ENCODE data around the gene SDF4.

Gene SDF4

GRCh38 chr1:1240822-1241587 is 9.2 kb upstream of the SDF4 start:
- H3K4me3 ChIP-seq (ENCODE audit: low read length): no peak overlapping the region
- TF ChIP-seq ZNF274 (IDR thresholded peaks at IDR 0.05; ENCODE audit: low read depth, low read length): no peak

- H3K4me3 ChIP-seq (ENCODE audit: low read length): no peak overlapping the region
- no peak for TF ChIP-seq ZNF274 (IDR thresholded peaks at IDR 0.05; ENCODE audit: low read depth, low read length)
Measured at GRCh38 chr1:1240348-1240732, 8.5 kb upstream of the SDF4 start.

GRCh38 chr1:1239614-1240347 is 8.0 kb upstream of the SDF4 start:
- H3K4me3 ChIP-seq (ENCODE audit: low read length): no peak overlapping the region
- TF ChIP-seq ZNF274 (IDR thresholded peaks at IDR 0.05; ENCODE audit: low read depth, low read length): no peak

GRCh38 chr1:1239227-1239613 is 7.4 kb upstream of the SDF4 start:
- TF ChIP-seq ZNF274 (IDR thresholded peaks at IDR 0.05; ENCODE audit: low read depth, low read length): no peak
- no peak overlapping the region for H3K4me3 ChIP-seq (ENCODE audit: low read length)

- H3K4me3 ChIP-seq (ENCODE audit: low read length): no peak overlapping the region
- TF ChIP-seq ZNF274 (IDR thresholded peaks at IDR 0.05; ENCODE audit: low read depth, low read length): no peak
Measured at GRCh38 chr1:1238702-1239178, 6.9 kb upstream of the SDF4 start.

- no peak overlapping the region for H3K4me3 ChIP-seq (ENCODE audit: low read length)
- no peak for TF ChIP-seq ZNF274 (IDR thresholded peaks at IDR 0.05; ENCODE audit: low read depth, low read length)
Measured at GRCh38 chr1:1237874-1238701, 6.3 kb upstream of the SDF4 start.

- no peak for TF ChIP-seq ZNF274 (IDR thresholded peaks at IDR 0.05; ENCODE audit: low read depth, low read length)
- H3K4me3 ChIP-seq (ENCODE audit: low read length): no peak overlapping the region
Measured at GRCh38 chr1:1236945-1237873, 5.4 kb upstream of the SDF4 start.

GRCh38 chr1:1236176-1236763 is 4.5 kb upstream of the SDF4 start:
- TF ChIP-seq ZNF274 (IDR thresholded peaks at IDR 0.05; ENCODE audit: low read depth, low read length): no peak
- H3K4me3 ChIP-seq (ENCODE audit: low read length): no peak overlapping the region

GRCh38 chr1:1235016-1235744 is 3.4 kb upstream of the SDF4 start:
- TF ChIP-seq ZNF274 (IDR thresholded peaks at IDR 0.05; ENCODE audit: low read depth, low read length): no peak
- H3K4me3 ChIP-seq (ENCODE audit: low read length): no peak overlapping the region

- no peak overlapping the region for H3K4me3 ChIP-seq (ENCODE audit: low read length)
- no peak for TF ChIP-seq ZNF274 (IDR thresholded peaks at IDR 0.05; ENCODE audit: low read depth, low read length)
Measured at GRCh38 chr1:1234180-1234808, 2.5 kb upstream of the SDF4 start.

GRCh38 chr1:1233567-1233892 is 1.7 kb upstream of the SDF4 start:
- no peak overlapping the region for H3K4me3 ChIP-seq (ENCODE audit: low read length)
- no peak for TF ChIP-seq ZNF274 (IDR thresholded peaks at IDR 0.05; ENCODE audit: low read depth, low read length)

All from GM08714 (cell line).